Activated effector memory CD4-positive, alpha-beta T cell treated with anti-CD3 and anti-CD28 coated beads, Interleukin-2, amount 50 U/mL, for 16 hours (primary cell): ENCODE measurements around the gene UNC5B.

Source experiments
- DNase-seq: peaks from one replicate; pipeline ENCODE4 v3.0.0-alpha.2; 2020

Gene UNC5B

GRCh38 chr10:71239946-71240795 lies 27.8 kb downstream of the UNC5B start:
- no peak for DNase-seq

DNA sequence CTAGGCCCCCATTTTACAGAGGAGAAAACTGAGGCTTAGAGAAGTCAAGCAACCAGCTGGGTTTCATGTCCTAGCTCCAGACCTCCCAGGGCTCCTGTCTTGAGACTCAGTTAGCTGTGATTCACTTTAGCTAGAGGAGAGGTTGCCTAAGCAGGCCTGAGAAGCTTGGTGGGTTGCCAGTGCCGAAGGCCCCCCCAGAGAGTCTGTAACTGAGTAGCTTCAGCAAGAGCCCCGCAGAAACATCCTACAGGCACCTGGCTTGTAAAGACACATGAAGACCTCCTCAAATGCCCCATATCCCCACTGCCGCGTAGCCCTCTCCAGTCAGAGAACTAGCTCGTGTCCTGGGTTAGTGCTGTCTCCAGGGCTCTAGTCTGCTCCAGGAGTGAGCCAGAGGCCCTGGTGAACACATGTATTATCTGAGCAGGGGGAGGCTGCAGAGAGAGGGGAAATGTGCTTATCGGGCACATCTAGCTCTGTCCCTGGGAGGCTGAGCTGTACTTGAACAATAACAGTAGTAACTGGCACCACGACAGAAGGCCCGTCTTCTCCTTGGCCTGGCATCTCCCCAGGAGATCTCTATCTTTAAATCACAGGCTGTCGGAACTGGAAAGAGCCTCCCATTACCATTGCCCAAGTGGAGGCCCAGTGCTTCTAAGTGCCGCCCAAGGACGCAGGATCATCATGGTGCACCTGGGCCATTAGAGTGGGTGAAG lies 28.9 kb downstream of the UNC5B start:
- no peak for DNase-seq

GRCh38 chr10:71241830-71242621 lies 29.7 kb downstream of the UNC5B start:
- DNase-seq, result no peak

GRCh38 chr10:71242622-71243009 lies 30.2 kb downstream of the UNC5B start:
- no peak for DNase-seq

GRCh38 chr10:71243756-71244395 lies 31.5 kb downstream of the UNC5B start:
- DNase-seq, result no peak

DNA sequence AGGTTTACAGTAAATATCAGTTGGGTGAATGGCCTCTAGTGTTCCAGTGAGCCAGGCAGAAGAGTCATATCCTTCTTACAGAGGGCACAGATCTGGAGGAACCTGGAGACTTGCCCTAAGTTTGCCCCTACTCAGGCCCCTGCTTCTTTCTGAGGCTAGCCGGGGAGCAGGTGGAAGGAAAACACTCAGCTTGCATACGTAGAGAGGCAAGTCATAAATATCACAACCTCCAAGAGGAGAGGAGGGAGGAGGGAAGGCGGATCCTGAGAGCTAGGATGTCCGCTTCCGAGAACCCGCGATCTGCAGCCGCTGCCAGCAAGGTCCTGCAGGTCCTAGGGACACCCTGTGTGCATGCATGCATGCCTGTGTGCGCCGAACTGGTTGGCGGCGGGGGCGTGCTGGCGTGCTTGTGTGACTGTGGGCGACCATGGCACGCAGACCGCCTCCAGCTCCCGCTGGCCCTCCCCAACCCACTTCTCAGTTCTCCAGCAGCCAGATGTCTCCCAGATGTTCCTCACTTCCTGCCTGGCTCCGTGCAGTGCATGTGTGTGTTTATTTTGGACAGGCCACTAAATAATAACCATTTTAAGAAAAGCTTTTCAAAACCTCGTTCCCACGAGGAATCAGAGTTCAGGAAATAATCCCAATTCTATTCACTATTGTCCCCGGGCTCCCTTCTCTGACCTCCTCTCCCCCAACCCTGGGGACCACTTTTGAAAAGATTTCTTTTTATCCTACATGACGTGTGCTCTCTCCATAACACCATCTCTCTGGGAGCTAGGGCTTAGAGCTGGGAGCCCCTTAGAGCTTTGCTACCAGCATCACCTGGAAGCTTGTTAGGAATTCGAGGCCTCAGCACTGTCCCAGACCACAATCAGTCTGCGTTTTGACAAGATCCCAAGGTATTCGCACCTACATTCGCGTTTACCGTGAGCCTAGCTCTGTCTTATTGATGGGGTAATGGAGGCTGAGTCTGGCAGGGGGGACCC lies 32.4 kb downstream of the UNC5B start:
- DNase-seq, result no peak

DNA sequence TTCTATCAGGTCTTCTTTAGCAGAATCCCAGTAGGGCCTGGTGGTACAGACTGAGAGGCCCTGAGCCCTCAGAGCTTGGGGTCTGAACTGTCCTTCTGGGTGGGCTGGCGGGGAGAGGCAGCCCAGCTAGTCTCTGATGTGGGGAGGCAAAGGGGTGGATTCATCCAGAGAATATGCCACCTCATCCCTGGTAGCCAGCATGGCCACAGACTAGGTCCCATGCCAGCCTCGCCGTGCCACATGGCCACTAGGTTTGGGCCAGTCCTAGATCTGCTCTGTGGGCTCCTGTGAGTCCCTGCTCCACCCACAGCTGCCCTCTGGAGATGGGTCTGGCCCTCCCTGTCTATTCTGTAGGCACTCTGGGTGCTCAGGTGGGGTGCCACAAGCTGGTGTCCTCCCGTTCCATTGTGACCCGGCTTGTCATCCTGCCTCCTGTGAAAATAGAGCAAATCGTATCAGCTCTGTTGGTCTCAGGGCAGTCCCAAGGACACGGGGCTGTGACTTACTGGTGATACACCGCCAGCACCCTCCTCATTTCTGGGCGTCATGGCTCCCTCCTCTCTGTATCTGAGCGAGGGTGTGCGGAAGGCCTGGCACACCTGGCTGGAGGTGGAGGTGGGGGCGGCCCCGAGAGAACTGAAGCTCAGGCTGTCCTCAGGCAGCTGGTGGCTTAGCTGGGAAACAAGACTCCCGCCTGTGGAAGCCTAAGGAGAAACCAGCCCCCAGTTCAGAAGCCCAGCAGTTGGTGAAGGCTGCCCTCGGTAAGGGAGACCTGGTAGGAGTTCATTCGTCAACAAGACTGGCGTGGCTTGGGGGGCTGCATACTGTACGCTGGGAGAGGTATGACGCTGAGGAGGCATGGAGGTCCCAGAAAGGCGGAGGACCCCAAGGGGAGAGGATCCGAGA lies 33.3 kb downstream of the UNC5B start:
- DNase-seq, result no peak

- DNase-seq, result no peak
These were observed 34.4 kb downstream of the UNC5B start for GRCh38 chr10:71246591-71247413.

- no peak for DNase-seq
These were observed 35.0 kb downstream of the UNC5B start for GRCh38 chr10:71247414-71247705.

DNA sequence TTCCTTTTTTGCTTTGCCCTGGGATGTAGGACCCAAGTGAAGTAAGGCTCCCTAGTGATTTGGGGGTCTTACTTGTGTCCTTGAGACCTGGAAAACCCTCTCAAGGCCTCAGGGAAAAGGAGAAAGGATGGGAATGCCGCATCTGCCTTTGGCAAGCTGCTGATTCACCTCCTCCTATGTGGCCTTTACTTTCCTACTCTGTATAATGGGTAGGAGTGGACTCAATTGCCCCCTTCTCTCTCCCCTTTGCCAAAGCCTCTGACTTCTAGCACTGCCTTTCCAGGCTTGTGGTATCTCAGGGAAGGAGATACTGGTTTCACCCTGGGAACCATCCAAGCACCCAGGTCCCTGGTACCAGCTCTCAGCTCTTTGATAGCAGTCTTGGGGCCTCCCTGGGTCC lies 35.4 kb downstream of the UNC5B start:
- DNase-seq, result no peak

GRCh38 chr10:71248210-71248609 lies 35.8 kb downstream of the UNC5B start:
- no peak for DNase-seq

GRCh38 chr10:71249996-71250395 lies 37.6 kb downstream of the UNC5B start:
- no peak for DNase-seq

DNA sequence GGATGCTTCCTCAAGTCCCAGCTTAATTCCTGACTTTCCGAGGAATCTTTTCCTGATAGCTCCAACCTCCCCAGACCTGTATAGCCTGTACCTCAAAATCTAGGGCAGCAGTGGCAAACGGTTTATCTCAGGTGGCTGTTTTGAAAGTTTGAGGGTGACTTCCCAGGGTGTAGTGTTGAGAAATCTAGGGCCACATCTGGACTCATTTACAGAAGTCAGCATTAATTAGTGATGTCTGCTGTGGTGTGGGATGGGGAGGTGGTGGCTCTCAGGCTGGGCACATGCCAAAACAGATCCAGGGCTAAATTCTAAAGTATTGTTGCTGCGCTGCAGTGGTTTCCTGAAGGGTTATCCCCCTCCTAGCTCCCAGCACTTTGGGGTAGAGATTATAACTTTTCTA lies 38.0 kb downstream of the UNC5B start:
- DNase-seq, result no peak

- DNase-seq, result no peak
These were observed 38.5 kb downstream of the UNC5B start for GRCh38 chr10:71250842-71251241.

GRCh38 chr10:71251319-71251718 lies 38.9 kb downstream of the UNC5B start:
- DNase-seq, result no peak

DNA sequence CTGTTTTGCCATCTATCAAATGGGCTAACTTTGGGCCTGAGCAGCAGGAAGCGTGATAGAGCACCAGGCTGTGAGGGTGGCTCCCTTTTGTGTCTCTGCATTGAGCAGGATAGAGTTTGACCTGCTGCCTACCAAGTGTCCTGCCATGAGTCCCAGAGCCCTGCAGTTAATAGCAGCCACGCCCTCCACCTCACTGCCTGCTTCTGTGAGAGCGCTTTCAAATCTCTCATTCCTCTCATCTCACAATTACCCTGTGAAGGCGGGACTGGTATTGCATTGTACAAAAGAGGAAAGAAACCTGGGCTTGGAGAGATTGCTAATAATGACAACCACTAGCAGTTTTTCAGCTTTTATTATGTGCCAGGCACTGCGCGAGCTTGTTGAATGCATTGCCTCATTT lies 39.9 kb downstream of the UNC5B start:
- DNase-seq, result no peak

GRCh38 chr10:71253981-71254818 lies 41.8 kb downstream of the UNC5B start:
- DNase-seq, result no peak

DNA sequence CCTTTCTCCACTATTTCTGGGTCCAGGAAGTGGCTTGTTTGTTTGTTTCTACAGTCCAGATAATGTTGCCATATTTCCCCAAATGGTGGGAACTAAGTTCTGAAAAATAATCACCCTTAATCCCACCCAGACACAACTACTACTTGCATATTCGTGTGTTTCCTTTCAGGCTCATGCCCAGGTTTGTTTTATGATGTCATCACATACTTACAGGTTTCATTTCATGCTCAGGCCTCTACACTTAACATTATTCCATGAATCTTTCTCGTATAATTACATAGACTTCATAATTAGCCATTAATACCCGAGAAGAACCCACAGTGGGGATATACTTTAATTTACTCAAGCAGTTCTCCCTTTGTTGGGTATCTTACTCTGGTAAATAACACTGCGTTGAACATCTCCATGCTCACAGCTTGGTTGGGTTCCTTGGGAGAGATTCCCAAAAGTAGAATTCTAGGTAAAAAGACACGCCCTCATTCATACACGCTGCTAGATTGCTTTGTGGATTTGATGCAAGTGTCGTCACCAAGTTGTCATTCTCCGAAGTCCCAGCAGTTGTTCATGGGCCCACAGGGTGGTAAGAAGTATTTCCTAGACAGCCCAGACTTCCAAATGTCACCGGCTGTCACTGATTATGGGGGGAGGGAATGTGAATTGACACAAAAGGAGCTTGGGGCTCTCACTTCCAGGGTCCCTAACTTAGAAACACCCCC lies 42.6 kb downstream of the UNC5B start:
- no peak for DNase-seq

- DNase-seq, result no peak
These were observed 43.1 kb downstream of the UNC5B start for GRCh38 chr10:71255550-71255807.
